ENCODE data around the gene COX6A2.
"Not testable (repeated sequence)": the region's sequence is repeated elsewhere in the genome, so short reads cannot be mapped to it uniquely, and the experiment has no call there.

Gene COX6A2

DNA sequence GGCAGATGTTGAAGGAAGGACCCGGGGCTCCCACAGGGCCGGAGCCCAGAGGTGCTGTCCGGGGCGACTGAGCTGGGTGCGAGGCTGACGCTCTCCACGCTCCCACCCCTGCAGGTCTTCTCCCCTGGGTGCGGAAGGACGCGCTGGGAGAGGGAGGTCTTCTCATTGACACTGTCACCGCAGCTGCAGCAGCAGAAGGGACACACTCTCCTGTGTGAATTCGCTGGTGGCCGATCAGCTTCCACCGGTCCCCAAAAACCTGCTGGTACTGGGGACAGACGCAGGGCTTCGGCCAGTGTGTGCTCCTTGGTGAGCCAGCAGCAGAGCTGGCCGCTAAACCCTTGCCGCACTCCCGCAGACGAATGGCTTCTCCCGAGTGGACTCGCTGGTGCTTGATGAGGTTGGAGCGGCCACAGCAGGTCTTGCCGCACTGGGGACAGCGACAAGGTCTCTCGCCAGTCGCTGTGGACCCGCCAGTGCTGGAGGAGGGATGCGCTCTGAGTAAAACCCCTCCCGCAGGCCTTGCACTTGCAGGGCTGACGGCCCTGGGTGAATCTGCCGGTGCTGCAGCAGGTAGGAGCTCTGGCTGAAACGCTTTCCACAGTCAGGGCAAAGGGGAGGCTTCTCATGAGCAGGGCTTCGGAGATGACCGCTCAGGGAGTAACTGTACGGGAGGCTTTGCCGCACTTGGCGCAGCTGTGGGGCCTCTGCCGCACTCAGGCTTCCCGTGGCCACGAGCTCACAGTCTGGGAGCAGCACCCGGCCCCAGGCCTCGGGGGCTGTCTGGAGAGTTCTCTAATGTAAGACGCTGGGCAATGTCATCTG is 8.3 kb upstream of the COX6A2 start:
- DNase-seq: no peak

GRCh38 chr16:31435341-31436220 is 7.4 kb upstream of the COX6A2 start:
- no peak for DNase-seq

GRCh38 chr16:31430380-31431052 is 2.4 kb upstream of the COX6A2 start:
- no peak for DNase-seq

DNA sequence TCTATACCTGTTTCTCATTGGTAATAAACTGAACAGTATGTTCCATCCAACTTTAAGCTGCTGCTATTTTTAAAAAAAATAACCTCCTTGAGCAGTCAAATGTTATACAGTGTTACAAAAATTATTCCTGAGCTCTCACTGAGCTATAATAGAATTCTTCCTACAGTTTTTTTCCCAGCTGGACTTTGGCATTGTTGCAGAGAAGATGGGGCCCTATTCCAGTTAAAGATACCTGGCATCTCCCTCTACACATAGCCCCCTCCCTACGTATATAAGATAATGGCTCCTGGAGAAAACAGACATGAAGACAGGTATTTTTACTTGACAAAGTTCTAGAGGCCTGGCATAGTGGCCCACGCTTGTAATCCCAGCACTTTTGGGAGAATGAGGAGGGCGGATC is 1.6 kb upstream of the COX6A2 start:
- DNase-seq: no peak

GRCh38 chr16:31429314-31429713 is 1.2 kb upstream of the COX6A2 start:
- no peak for DNase-seq

DNA sequence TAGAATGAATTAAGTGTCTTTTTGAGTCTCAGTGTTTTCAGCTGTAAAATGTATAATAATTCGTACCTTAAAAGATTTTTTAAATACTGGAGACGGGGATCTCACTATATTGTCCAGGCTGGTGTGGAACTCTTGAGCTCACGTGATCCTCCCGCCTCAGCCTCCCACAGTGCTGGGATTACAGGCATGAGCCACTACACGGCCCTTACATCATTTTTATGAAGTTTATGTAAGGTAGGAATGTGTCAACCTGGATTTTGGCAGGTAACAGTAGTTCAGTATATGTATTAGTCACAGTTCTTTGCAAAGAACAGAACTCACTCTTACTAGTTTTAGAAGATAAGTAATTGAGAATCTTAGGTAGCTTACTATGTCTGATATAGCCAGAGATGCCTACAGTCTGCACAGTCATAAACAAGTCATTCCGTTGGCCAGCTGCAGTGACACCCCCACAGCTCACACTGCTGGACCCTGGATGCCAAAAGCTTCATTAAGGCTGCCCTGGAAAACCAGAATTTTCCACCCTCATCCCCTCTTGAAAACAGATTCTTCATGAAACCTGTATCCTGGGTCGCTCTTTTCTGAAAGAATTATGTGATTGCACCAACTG is 583 bp upstream of the COX6A2 start:
- DNase-seq: no peak

- DNase-seq: peak; percentile 76 to 78
These were observed 500 bp downstream of the COX6A2 start for GRCh38 chr16:31427441-31428278.

GRCh38 chr16:31423801-31424200 is 4.4 kb downstream of the COX6A2 start:
- DNase-seq: no peak

DNA sequence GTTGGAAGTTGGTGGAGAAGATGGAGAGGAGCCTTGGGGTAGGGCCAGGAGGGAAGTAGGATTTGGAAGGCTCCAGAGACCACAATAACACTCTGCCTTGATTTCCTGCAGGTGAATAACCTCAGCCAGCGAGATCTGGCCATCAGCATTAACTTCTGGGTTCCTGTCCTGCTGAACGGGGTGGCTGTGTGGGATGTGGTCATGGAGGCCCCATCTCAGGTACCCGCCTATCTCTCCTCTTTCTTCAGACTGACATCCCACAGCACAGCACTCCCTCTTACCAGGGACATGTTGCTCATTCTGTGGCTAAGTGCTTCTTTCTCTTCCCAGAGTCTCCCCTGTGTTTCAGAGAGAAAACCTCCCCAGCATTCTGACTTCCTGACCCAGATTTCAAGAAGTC is 4.9 kb downstream of the COX6A2 start:
- DNase-seq: no peak

GRCh38 chr16:31421587-31421986 is 6.6 kb downstream of the COX6A2 start:
- DNase-seq: peak in 1 of 2 donors; percentile 46

GRCh38 chr16:31420037-31420436 is 8.1 kb downstream of the COX6A2 start:
- DNase-seq: no peak

DNA sequence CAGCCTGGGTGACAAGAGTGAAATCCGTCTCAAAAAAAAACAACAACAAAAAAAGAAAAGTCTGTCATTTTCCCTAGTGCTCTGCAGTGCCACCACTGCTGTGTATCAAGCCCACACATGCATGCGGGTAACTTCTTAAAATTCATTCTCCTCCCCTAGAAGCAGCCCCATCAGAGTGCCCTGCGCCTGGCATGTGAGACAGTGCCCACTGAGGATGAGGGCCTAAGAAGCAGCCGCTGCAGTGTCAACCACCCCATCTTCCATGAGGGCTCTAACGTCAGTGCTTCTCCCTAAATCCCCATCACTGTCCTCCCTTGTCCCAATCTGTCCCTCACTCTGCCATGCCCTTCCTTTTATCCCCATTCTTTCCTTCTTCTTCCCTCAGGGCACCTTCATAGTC is 10.2 kb downstream of the COX6A2 start:
- no peak for DNase-seq

- not testable (repeated sequence) for DNase-seq
These were observed 11.1 kb downstream of the COX6A2 start for GRCh38 chr16:31417036-31417435.

- DNase-seq: no peak
These were observed 11.8 kb downstream of the COX6A2 start for GRCh38 chr16:31416371-31416770.

GRCh38 chr16:31414706-31415105 is 13.5 kb downstream of the COX6A2 start:
- DNase-seq: peak in 1 of 2 donors; percentile 23

GRCh38 chr16:31413943-31414342 is 14.2 kb downstream of the COX6A2 start:
- no peak for DNase-seq

- DNase-seq: no peak
These were observed 14.8 kb downstream of the COX6A2 start for GRCh38 chr16:31413381-31413780.

DNA sequence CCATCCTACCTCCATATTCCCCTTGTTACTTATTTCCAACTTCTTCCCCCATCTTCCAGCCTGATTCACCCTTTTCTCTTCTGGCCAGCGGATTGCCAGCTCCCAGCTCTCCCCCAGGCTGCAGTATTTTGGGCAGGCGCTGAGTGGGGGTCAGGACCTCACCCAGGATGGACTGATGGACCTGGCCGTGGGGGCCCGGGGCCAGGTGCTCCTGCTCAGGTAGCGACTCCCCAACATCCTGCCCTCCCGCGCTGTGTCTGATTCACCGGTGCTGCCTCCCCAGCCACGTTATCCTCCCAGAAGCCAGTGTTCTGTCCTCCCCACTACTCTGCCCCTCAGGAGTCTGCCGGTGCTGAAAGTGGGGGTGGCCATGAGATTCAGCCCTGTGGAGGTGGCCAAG is 15.4 kb downstream of the COX6A2 start:
- no peak for DNase-seq

DNA sequence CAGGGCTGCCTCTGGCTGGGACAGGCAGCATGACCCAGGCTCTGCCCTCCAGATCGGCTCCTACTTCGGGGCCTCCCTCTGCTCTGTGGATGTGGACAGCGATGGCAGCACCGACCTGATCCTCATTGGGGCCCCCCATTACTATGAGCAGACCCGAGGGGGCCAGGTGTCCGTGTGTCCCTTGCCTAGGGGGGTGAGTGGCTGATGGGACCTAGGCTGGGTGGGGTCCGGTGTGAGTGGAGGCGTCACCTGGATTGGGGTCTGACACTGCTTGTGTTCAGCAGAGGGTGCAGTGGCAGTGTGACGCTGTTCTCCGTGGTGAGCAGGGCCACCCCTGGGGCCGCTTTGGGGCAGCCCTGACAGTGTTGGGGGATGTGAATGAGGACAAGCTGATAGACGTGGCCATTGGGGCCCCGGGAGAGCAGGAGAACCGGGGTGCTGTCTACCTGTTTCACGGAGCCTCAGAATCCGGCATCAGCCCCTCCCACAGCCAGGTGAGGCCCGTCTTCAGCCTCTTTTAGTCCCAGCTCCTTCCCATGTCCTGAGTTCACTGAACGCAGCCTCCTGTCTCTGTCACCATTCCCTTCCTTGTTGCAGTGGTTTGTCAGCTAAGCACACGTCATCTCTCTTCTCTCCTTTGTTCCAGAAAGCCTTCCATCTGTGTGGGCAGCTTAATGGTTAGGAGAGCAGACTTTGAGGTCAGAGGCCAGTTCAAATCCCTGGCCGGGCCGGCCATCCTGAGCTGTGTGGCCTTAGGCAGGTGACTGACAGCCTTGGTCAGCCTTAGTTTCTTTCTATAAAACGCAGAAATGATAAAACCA is 16.9 kb downstream of the COX6A2 start:
- DNase-seq: no peak

GRCh38 chr16:31410082-31410481 is 18.1 kb downstream of the COX6A2 start:
- DNase-seq: no peak

DNA sequence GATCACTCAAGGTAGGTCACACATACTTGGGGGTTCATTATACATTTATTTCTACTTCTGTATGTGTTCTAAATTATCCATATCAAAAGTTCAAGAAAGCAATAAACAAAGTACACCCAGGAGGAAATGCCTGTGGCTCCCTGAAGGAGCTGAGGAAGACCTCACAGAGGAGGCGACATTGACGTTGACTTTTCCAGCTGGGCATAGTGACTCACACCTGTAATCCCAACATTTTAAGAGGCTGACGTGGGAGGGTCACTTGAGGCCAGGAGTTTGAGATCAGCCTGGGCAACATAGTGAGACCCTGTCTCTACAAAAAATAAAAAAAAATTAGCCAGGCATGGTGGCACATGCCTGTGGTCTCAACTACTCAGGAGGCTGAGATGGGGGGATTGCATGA is 18.7 kb downstream of the COX6A2 start:
- DNase-seq: no peak
